ENCODE data around the gene ZNF618. TPM values are rescaled to one million over a fixed set of nuclear protein-coding genes. Genes with fewer than 3 reads are reported as not detected.

ZNF618 gene
- total RNA-seq, 2 donors from 2014 or later: 3.1 to 3.3 TPM

GRCh38 chr9:113851359-113851758 lies 24.8 kb upstream of the ZNF618 start:
- Histone ChIP-seq H3K27me3 (no peaks in the 10 kb centered on the region), H3K36me3 (no peaks in the 10 kb centered on the region), H3K4me3 (no peak overlapping the region), H3K9ac (ENCODE audit: low read depth in 2 of 2, low read length in 2 of 2) (no peak overlapping the region), H3K27ac (no peak overlapping the region), H3K9me3 (no peaks in the 10 kb centered on the region), H3K4me1 (no peaks in the 10 kb centered on the region)
- no peak for DNase-seq
- no peak for TF ChIP-seq CTCF (IDR thresholded peaks at IDR 0.05)
- intact Hi-C loops (cut with DNase I): loop anchor here (5.0 kb wide), 1 partner anchor 196 kb away; no protein-coding TSS in a partner anchor

GRCh38 chr9:113851873-113852272 lies 24.2 kb upstream of the ZNF618 start:
- no peaks in the 10 kb centered on the region for H3K27me3 ChIP-seq
- no peak for DNase-seq
- no peak overlapping the region for H3K4me3 ChIP-seq
- no peak for TF ChIP-seq CTCF (IDR thresholded peaks at IDR 0.05)
- H3K27ac ChIP-seq: no peak overlapping the region
- no peak overlapping the region for H3K9ac ChIP-seq (ENCODE audit: low read depth in 2 of 2, low read length in 2 of 2)
- H3K9me3 ChIP-seq: no peaks in the 10 kb centered on the region
- intact Hi-C loops (cut with DNase I): loop anchor here (5.0 kb wide), 1 partner anchor 195 kb away; no protein-coding TSS in a partner anchor
- no peaks in the 10 kb centered on the region for H3K4me1 ChIP-seq
- H3K36me3 ChIP-seq: no peaks in the 10 kb centered on the region

- peak; percentile 24 for TF ChIP-seq CTCF (IDR thresholded peaks at IDR 0.05)
- Histone ChIP-seq H3K36me3 (no peaks in the 10 kb centered on the region), H3K9me3 (no peaks in the 10 kb centered on the region), H3K27ac (no peak overlapping the region), H3K27me3 (no peaks in the 10 kb centered on the region), H3K4me3 (no peak overlapping the region), H3K4me1 (no peaks in the 10 kb centered on the region), H3K9ac (ENCODE audit: low read depth in 2 of 2, low read length in 2 of 2) (no peak overlapping the region)
- intact Hi-C loops (cut with DNase I): loop anchor here (5.0 kb wide), 1 partner anchor 194 kb away; no protein-coding TSS in a partner anchor
- no peak for DNase-seq
Observed at GRCh38 chr9:113853333-113853732, 22.8 kb upstream of the ZNF618 start.

- intact Hi-C loops (cut with DNase I): loop anchor here (5.0 kb wide), 1 partner anchor 193 kb away; no protein-coding TSS in a partner anchor
- Histone ChIP-seq H3K9ac (ENCODE audit: low read depth in 2 of 2, low read length in 2 of 2) (no peak overlapping the region), H3K4me3 (no peak overlapping the region), H3K27ac (no peak overlapping the region), H3K36me3 (no peaks in the 10 kb centered on the region), H3K27me3 (no peaks in the 10 kb centered on the region), H3K4me1 (no peaks in the 10 kb centered on the region), H3K9me3 (no peaks in the 10 kb centered on the region)
- TF ChIP-seq CTCF (IDR thresholded peaks at IDR 0.05): no peak
- no peak for DNase-seq
Observed at GRCh38 chr9:113854310-113854709, 21.8 kb upstream of the ZNF618 start.

- Histone ChIP-seq H3K9me3 (no peaks in the 10 kb centered on the region), H3K27me3 (no peaks in the 10 kb centered on the region), H3K9ac (ENCODE audit: low read depth in 2 of 2, low read length in 2 of 2) (no peak overlapping the region), H3K36me3 (no peaks in the 10 kb centered on the region), H3K27ac (no peak overlapping the region), H3K4me1 (no peaks in the 10 kb centered on the region), H3K4me3 (no peak overlapping the region)
- intact Hi-C loops (cut with DNase I): no loop called here
- no peak for DNase-seq
- TF ChIP-seq CTCF (IDR thresholded peaks at IDR 0.05): no peak
Observed at GRCh38 chr9:113857875-113858274, 18.2 kb upstream of the ZNF618 start.
